NCI-H1105 (cell line): Measurements from ENCODE around the gene FAM118A.
"Not testable (repeated sequence)": the region's sequence is repeated elsewhere in the genome, so short reads cannot be mapped to it uniquely, and the experiment has no call there.

Source experiments
- DNase-seq: peaks from one replicate; lab custom pipeline; 2025; lab: John Stamatoyannopoulos, UW

Gene FAM118A

GRCh38 chr22:45284705-45285262 lies 24.9 kb upstream of the FAM118A start, which contains the start of gene UPK3A:
UPK3A (plus strand) TSS chr22:45284949; CDS start chr22:45285014, 65 bp downstream.
- DNase-seq: no peak

- DNase-seq: no peak
These were observed 24.3 kb upstream of the FAM118A start for GRCh38 chr22:45285263-45286058.

GRCh38 chr22:45286854-45287551 lies 22.7 kb upstream of the FAM118A start:
- DNase-seq: no peak

- no peak for DNase-seq
These were observed 19.3 kb upstream of the FAM118A start for GRCh38 chr22:45290410-45290936.

- DNase-seq: no peak
These were observed 18.4 kb upstream of the FAM118A start for GRCh38 chr22:45291061-45291930.

- no peak for DNase-seq
These were observed 17.8 kb upstream of the FAM118A start for GRCh38 chr22:45291931-45292290.

- DNase-seq: no peak
These were observed 16.8 kb upstream of the FAM118A start for GRCh38 chr22:45292731-45293442.

GRCh38 chr22:45294030-45294429 lies 15.7 kb upstream of the FAM118A start:
- no peak for DNase-seq

- DNase-seq: not testable (repeated sequence)
These were observed 14.7 kb upstream of the FAM118A start for GRCh38 chr22:45295004-45295403.

GRCh38 chr22:45295492-45295891 lies 14.2 kb upstream of the FAM118A start:
- no peak for DNase-seq

GRCh38 chr22:45296628-45297297 lies 13.0 kb upstream of the FAM118A start:
- no peak for DNase-seq

GRCh38 chr22:45298934-45299505 lies 10.7 kb upstream of the FAM118A start:
- DNase-seq: no peak

GRCh38 chr22:45302751-45303150 lies 7.0 kb upstream of the FAM118A start:
- no peak for DNase-seq

- no peak for DNase-seq
These were observed 6.6 kb upstream of the FAM118A start for GRCh38 chr22:45303181-45303580.

- no peak for DNase-seq
These were observed 4.8 kb upstream of the FAM118A start for GRCh38 chr22:45304971-45305370.

- DNase-seq: no peak
These were observed 4.2 kb upstream of the FAM118A start for GRCh38 chr22:45305456-45306075.

- DNase-seq: no peak
These were observed 3.6 kb upstream of the FAM118A start for GRCh38 chr22:45306139-45306538.

- no peak for DNase-seq
These were observed 1.3 kb upstream of the FAM118A start for GRCh38 chr22:45308391-45308956.

- no peak for DNase-seq
These were observed 745 bp upstream of the FAM118A start for GRCh38 chr22:45308957-45309421.
